Dedifferentiated amniotic fluid mesenchymal stem cell (primary cell): Measurements from ENCODE around the gene PTPN14.
"Not testable (repeated sequence)": the region's sequence is repeated elsewhere in the genome, so short reads cannot be mapped to it uniquely, and the experiment has no call there.

Source experiments
- DNase-seq: peaks from one replicate; pipeline ENCODE4 v3.0.0-alpha.2; 2016; ENCODE audit errors: extremely low spot score

PTPN14 gene

DNA sequence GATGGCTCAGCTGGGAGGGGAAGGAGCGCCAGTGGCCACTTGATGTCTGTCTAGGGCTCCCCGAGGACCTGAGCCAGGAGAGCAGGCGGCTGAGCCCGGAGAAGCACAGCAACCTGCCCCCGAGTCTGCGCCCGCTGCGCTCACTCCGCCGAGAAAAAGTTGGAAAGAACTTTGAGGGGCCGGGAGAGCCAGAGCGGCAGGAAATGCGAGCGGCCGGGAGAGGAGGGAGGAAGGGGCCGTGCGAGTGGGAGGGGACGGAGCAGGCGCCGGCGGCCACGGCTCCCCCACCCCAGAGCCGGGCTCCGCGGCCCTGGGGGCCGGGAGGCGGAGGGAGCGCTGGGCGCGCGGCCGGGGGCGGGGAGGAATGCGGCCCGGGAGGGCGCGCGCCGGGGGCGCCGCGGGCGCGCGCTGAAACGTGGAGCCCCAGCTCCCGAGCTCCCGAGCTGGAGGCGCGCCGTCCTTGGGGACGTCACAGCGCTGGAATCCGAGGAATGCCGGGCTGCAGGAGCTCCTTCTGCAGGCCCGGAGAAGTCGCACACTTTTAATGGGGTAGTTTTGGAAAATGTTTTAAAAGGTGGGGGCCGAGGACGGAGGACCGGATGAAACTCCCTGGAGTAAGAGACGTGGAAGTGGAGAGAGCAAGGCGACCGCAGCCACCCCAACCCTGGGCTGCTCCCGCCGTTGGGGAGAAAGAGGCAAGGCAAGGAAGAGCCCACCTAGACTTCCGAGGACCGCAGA, at the start of gene PTPN14:
PTPN14 (minus strand) TSS at position 167 of the 738 bp plus-strand sequence. CDS start 86,799 bp downstream, outside the sequence.
- DNase-seq, result peak; percentile 95

DNA sequence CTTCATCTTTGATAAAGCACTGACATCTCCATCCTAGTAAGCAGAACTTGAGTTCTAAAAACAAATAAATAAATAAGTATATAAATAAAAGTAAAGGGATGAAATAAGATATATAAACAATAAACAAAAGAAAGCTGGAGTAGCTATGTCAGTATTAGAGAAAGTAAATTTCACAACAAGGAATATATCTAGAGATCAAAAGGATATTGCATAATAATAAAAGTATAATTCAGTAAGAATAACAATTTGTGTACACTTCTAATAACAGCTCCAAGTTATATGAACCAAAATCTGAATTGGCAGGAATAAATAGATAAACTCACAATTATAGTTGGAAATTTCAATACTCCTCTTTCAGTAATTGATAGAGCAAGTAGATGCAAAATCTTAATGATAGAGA, 41.8 kb upstream of the PTPN14 start:
- no peak for DNase-seq

DNA sequence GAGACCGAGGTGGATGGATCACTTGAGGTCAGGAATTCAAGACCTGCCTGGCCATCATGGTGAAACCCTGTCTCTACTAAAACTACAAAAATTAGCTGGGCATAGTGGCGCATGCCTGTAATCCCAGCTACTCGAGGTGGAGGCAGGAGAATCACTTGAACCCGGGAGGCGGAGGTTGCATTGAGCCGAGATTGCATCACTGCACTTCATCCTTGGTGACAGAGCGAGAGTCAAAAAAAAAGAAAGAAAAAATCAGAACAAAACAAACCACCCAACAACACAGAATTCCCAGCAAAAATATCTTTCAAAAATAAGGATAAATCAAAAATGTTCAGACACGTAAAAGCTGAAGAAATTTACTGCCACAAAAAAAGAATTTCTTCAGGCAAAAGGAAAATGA, 40.5 kb upstream of the PTPN14 start:
- not testable (repeated sequence) for DNase-seq

DNA sequence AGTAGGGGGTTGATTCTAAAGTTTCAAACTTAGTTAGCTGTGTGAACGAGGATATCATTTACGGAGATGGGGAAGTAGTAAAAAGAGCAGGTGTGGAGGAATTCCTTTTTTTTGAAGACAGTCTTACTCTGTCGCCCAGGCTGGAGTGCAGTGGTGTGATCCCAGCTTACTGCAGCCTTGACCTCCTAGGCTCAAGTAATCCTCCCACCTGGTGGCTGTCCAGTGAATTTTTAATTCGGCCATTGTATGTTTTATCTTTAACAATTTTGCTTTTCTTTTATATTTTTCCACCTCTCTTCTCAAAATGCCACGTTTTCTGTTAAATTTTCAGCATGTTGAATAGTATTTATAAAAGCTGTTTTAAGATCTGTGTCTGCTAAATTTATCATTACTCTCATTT, 39.3 kb upstream of the PTPN14 start:
- DNase-seq, result no peak

DNA sequence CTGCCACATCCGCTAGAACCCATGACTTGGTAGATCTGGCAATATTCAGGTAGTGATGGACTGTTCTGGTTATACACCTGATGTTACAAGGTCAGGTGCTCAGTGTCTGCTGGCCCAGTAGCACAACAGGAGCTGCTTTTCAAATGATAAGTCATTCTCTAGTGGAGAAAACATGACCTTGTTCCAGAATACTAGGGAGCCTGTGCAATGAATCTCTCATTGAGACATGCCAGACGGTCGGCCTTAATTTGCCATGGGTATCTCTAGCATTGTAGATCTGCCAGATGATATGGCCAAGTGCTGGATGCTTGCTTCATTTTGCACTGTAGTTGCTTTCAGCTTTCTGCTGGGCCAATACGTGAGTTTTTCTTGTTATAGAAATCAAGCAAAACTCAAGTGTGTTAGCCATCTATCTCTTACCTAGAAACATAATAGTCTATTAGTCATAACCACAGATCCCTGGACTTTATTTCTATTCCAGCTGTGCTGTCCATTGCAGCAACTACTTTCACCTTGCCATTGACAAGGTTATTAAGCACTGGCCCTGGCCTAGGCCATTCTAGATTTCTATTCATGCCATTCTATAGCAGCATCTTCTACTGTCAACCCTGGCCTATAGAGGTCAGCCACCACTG, 37.7 kb upstream of the PTPN14 start:
- no peak for DNase-seq

DNA sequence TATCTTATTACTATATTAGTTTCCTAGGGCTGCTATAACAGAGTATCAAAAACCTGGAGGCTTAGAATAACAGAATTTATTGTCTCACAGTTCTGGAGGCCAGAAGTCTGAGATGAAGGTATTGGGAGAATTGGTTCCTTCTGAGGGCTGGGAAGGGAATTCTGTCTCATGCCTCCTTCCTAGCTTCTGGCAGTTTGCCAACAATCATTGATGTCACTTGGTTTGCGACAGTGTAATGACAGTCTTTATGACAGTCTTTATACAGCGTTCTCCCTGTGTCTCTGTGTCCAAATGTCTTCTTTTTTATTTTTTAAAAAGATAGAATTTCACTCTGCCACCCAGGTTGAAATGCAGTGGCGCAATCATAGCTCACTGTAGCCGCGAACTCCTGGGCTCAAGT, 35.8 kb upstream of the PTPN14 start:
- DNase-seq, result no peak

DNA sequence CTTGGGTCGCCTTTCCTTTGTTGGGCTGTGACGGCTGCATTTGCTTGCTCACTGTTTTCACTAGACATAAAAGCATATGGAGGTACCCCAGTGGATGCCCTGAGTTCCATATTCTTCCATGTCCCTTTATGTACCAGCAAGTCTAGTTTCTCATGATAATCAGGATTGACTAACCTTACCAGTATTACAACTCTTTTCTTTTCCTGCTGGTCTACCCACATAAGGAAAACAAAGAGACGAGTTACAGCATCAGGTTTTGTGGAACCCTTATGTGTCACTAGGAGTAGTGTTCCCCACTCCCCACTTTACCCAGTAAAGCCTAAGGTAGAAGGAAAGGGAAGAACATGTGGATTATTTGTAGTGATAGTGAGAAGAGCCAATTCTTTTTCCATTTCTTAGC, 35.2 kb upstream of the PTPN14 start:
- DNase-seq, result no peak

DNA sequence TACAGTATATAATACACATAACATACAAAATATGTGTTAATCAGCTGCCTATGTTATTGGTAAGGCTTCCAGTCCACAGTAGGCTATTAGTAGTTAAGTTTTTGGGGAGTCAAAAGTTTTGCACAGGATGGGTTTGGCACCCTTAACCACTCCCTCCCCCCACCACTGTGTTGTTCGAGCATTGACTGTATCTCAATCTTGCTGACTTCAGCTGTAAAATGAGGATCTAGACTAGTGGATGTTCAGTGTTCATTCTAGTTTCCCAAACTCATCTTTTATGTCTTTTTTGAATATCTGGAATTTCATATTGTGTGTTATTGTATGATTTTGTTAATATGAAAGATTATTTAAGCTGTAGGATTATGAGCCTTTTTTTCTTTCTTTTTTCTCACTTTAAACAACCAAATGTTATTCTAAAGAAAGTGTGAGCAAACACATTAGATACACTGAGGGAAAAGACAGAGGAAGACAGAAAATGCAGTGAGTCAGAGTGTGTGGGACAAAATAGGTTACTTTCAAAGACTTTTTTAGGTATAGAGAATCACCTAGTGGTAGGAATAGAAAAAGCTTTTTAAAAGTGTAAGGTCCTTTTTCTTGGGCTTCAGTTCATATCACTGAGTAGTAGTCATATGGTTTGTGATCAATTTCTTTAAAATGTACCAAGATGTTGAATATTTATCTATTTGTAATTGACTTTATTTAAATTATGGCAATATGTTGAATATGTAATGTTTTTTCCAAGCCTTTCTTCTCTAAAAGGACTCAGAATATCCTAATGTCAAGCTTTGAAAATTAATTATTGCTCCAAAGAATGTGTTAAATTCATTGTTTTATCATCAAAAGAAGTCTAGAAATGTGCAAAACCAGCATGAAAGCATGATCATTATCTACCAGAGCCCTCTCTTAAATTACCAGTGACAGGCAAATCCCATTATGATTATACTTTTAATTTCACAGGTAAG, 33.7 kb upstream of the PTPN14 start:
- peak; percentile 62 for DNase-seq

DNA sequence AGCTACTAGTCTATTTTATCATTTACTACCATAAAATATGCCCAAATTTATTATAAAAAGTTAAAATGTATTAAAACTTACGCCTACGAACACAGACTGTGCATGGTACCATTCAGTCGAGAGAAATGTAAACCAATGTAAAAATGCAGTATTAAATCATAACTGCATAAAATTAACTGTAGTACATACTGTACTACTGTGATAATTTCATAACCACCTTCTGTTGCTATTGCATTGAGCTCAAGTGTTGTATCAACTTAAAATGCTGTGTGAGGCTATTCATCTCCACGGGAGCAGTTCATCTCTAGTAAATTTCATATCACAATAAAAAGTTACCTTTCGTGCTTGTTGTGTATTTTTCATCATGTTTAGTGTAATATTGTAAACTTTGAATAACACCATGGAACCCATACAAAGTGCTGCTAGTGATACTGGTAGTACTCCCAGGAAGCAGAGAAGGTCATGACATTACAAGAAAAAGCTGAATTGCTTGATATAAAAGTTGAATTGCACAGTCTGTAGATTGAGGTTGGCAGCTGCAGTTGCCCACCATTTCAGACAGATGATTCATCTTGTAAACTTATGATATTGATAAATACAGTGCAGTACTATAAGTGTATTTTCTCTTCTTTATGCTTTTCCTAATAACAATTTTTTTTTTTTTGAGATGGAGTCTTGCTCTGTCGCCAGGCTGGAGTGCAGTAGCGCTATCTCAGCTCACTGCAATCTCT, 32.6 kb upstream of the PTPN14 start:
- DNase-seq, result no peak

DNA sequence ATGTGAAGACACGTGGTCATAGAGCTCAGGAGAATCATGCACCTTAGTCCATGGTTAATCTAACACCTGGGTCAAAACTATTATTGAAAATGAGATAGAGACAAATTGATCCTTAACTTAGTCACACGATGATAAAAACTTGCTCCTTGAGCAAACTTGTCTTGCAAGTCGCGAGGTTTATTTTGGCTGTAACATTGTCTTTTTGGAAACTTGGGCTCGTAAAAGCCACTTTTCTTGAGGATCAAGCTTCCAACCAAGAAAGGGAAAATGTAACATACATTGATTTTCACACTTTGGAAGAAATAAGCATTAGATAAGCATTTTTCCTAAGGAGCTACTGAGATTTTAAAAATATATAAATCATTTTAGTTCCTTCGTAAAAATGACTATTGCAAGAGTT, 31.7 kb upstream of the PTPN14 start:
- no peak for DNase-seq

DNA sequence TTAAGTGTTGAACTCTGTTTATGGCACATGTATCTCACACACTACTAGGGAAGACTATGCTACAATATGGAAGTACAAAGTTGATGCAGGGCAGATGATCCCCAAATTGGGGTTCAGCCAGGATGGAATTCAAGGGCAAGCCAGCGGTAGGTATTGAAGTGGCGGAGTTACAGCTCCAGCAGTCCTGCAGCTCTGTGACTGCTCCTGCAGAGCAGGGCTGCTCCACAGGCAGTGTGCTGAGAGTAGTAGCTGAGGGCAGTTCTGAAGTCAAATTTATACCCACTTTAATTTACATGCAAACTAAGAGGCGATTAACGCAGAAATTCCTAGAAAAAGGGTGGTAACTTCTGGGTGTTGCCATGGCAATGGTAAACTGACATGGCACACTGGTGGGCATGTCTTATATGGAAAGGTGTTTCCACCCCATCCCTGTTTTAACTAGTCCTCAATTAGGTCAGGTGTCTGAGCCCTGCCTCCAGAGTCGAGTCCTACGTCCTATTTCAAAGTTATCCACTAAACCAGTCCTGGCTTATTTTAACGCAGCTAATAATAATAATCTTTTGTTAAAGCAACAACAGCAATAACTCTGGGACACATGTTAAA, 31.0 kb upstream of the PTPN14 start:
- no peak for DNase-seq

DNA sequence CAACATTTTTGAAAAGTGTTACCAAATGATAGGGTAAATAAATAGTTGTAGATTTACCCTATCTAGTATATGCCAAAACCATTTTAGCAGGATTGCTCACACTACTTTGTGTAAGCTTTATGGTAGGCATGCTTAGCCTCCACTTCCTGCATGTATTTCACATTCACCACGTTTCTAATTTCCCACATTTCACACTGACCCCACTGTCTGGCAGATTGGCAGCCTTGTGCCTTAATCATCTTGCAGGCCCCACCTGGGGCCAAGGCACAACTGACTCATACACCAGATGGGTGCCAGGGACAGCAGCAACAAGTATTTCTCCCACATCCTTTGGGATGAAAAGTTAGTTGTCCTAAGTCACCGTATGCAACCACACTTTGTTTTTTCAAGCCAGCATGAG, 30.4 kb upstream of the PTPN14 start:
- no peak for DNase-seq

DNA sequence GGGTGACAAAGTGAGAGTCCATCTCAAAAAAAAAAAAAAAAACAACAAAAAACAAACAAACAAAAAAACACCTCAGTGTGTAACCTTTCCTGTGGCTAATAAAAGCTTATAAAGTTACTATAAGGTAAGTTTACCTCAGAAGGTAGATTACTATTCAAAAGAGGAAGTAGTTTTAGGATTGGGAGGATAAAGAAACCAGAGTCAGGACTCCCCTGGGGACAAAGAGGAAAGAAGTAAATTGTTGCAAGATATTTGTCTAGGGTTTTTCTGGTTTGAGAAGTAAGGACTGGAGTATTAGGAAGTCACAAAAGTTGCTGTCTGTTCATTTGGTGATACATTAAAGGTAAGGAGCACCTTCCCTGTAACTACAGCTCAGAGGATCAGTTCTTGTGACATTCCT, 27.8 kb upstream of the PTPN14 start:
- no peak for DNase-seq

DNA sequence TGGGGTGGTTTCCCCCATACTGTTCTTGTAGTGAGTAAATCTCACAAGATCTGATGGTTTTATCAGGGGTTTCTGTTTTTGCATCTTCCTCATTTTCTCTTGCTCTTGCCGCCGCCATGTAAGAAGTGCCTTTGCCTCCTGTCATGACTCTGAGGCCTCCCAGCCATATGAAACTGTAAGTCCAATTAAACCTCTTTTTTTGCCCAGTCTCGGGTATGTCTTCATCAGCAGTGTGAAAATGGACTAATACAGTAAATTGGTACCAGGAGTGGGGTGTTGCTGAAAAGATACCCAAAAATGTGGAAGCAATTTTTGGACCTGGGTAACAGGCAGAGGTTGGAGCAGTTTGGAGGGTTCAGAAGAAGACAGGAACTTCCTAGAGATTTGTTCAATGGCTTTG, 24.7 kb upstream of the PTPN14 start:
- DNase-seq, result not testable (repeated sequence)

DNA sequence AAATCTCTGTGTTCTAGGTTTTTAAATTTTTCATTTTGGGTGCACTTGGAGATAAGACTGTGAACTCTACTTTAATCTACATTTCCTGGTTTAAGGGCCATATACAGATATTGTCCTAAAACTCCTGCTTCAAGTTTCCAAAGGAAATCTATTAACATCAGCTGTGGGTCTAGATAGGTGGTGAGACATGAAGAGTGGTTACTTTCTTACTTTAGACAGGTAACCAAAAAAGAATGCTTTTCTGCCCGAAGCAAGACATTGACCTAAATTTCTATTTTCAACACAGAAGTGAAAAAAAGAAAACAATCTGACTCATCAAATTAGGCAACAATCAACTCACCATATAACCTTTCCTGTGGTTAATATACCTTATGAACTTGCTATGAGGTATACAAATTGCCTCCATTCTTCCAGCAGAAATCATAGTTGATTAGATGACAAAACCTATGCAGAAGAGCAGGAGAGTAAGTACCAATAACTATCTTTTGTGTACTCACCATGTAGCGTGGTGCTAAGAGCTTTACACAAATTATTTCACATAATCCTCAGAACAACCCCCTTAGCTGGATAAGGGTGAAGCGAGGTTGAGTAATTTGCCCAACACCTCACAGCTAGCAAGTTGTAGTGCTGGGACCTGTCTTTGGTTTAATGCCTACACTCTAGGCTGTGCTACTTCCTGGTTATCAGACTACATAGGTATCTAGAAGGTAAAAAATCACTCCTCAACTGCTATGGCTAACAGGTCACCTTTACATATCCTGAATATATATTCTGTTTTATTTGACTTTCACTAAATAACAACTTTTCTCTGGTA, 23.4 kb upstream of the PTPN14 start:
- no peak for DNase-seq

DNA sequence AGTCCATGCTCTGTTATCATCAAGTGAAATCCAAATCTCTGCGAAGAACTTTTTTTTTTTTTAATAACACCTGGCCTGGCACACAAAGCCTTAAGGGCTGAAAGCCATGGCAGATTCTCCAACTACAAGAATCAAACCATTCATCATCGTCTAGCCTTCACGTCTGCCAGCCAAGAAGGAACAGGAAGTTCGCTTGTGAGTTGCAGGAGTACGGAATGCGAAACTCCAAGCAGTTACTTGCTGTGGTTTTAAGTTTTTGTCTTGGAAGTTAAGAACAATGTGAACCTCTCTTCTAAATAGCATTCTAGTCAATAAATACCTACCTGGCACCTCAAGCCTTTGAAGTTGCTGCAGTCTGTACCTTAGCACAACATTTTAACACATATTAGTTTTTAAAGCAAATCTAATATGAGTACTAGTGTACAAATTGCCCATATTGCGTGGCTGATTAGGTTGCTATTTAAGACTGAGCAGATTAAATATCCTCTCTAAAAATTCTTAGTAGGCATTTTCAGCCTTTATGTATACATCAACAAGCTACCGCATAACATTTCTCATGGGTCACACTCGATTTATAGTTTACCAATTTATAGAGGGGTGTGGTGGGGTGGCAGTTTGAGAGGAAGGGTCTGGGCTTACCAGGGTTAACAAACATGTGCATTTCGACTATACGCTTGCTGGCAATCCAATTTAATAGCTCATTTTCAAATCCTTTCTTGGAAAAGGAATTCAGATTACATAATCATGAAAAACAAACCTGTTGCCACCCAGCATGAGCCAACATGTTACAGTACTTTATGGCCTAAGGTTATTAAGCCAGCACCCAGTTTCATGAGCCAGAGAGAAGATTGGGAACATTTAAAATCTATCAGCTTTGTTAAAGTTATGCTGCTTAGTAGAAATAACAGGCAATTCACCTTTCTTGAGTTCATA, 22.2 kb upstream of the PTPN14 start:
- no peak for DNase-seq

DNA sequence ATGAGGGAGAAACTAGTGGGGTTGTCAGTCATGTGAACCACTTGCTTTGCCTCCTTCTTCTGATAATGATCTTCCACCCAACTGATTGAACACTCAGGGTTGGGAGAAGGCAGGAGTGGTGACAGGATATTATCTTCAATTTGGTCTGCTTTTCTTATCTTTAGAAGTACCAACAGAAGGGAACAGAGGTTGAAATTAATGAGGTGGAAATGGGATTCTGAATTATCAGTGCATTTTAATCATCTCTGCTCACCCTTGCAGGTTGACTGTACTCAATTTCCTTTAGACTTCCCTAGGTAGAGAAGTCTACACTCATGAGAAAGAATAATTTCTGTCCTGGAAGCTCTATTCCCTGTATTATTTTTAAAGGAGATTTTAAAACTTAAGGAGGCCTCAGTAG, 19.9 kb upstream of the PTPN14 start:
- DNase-seq, result no peak

DNA sequence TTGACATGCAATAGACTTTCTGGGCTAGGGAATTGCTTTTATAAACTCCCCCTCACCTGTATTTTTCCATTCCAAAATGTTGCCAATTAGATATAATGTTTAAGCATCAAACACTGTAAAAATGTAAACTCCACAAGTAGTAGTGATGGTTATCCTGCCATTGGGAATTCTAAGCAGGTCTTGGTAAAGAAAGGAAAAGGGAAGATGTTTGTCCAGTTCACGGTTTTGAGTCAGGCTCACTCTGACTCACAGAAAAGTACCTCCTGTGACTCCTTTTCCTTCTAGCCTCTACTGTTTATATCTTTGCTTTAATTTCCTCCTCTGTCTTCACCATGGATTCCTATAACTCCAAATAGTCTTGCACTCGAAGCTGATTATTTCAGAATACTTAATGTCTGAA, 19.0 kb upstream of the PTPN14 start:
- DNase-seq, result no peak

DNA sequence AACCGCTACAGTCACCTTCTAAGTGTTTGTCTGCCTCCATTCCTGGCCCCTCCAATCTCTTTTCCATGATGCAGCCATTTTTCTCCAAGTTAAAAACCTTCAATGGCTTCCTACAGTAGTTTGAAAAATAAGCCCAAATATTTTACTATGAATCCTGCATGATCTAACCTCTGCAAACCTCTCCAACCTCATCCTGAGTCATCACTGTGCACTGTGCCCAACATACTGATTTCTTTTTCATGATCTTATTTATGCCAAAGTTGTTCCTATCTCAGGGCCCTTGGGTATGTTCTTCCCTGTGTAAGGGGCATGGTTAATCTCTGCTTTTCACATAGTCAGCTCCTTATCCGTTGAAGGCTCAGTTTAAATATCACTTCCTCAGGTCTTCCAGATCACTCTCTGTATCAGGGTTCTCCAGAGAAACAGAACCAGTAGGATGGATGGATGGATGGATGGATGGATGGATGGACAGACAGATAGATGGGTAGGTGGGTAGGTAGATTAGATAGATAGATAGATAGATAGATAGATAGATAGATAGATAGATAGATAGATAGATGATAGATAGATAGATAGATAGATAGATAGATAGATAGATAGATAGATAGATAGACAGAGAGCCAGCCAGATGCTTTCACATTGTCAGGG, 18.1 kb upstream of the PTPN14 start:
- no peak for DNase-seq
